ENCODE measurements around the gene TDRD12.

TDRD12 gene

DNA sequence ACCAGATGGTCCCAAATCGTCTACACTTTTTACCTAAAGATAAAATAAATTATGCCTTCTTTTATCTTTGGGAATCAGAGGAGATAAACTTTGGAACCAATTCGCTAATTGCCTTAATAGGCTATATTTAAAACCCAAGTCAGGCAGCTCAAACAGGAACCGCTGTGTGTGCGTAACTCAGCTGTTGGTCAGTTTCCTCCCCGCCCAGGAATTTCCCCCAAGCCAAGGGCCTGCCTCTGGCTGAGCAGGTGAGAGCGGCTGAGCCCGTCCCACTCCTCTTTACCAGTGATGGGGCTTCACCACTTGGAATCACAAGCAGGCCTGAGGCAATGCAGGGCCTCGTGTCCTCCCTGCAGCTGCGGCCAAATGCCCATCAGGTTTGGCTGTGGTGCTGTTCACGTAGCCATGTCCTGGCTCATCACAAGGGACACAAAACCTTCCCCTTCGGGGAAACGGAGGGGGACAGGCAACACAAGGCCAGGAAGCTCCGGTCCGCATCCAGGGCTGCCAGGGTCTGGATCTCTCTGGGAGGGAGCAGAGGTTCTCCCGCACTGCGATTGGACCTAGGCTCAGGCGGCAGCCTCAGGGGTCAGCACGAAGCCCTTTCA, 150.5 kb downstream of the TDRD12 start:
- no peak for DNase-seq (ENCODE audit: low read depth)
- H3K4me3 ChIP-seq (ENCODE audit: low read depth, low read length) = no peak overlapping the region
- TF ChIP-seq, protein P1, sequence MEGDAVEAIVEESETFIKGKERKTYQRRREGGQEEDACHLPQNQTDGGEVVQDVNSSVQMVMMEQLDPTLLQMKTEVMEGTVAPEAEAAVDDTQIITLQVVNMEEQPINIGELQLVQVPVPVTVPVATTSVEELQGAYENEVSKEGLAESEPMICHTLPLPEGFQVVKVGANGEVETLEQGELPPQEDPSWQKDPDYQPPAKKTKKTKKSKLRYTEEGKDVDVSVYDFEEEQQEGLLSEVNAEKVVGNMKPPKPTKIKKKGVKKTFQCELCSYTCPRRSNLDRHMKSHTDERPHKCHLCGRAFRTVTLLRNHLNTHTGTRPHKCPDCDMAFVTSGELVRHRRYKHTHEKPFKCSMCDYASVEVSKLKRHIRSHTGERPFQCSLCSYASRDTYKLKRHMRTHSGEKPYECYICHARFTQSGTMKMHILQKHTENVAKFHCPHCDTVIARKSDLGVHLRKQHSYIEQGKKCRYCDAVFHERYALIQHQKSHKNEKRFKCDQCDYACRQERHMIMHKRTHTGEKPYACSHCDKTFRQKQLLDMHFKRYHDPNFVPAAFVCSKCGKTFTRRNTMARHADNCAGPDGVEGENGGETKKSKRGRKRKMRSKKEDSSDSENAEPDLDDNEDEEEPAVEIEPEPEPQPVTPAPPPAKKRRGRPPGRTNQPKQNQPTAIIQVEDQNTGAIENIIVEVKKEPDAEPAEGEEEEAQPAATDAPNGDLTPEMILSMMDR (IDR thresholded peaks at IDR 0.05; ENCODE audit: control insufficient read depth, extremely low read depth, insufficient read depth) = no peak

DNA sequence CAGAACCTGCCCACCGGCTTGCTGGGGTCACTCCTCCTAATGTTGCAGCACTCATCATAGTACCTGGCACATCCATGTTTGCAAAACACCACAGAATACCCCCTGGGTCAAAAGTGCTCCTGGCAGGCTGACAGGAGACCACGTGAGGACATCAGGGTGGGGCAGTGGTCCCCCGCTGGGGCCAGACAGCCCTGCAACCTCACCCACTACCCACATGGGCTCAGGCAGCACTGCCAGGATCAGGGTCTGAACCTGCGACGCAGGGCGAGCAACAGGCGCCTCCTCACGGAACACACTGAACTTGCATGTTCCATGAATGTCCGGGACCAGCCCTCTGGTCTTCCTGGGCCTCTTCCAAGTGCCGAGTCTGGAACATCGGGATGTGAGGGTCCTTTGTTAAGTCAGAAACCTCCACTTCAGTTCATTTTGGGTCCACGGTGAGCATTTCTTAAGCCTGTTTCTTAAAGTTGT, 151.4 kb downstream of the TDRD12 start:
- TF ChIP-seq, protein P1 (IDR thresholded peaks at IDR 0.05; ENCODE audit: control insufficient read depth, extremely low read depth, insufficient read depth) = no peak
- no peak for DNase-seq (ENCODE audit: low read depth)
- H3K4me3 ChIP-seq (ENCODE audit: low read depth, low read length) = no peak overlapping the region

DNA sequence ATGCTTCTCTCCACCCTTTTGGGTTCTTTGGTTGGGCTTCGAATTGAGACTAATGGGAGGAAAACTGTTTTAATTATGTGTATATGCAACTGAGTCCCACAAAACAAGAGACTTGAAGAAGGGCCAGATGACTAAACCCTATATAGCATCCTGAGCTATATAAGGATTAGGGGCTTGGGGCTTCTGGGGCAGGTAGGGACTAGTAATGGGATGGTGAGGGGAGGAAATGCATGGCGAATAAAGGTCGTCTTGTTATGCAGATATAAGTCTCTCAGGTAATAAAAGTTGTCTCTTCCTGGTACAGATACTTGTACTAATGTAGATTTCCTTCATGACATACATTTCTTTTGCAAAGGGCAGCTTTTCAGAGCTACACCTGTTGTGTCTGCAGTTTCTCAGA, 152.8 kb downstream of the TDRD12 start:
- TF ChIP-seq, protein P1 (IDR thresholded peaks at IDR 0.05; ENCODE audit: control insufficient read depth, extremely low read depth, insufficient read depth) = no peak
- no peak for DNase-seq (ENCODE audit: low read depth)
- no peak overlapping the region for H3K4me3 ChIP-seq (ENCODE audit: low read depth, low read length)

DNA sequence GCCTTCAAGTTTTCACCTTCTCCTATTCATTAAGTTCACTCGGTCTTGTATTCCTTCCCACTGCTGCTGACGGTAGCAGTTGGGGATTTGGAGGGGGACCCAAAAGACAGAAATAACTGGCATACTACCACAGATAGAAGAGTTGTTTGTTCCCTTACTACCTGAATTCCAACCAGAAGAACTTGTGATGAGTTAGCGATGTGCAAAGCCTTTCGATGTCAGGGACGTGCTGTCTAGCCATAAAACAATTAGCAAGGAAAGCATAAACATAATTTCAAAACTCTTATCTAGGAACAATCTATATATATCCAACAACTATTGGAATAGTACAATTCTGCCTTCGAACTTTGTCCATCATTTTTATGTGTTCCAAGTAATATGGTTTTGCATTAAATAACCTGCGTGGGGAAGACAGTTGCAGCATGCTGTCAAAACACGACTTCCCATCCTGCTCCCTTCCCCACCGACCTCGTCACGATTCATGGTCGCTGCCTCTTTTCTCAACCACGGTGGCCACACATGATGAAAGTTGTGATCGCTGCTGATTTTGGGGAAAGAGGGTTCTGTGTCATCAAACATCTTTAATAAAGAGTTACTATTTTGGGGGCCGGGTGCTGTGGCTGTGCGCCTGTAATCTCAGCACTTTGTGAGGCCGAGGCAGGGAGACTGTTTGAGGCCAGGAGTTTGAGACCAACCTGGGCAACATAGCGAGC, 153.8 kb downstream of the TDRD12 start:
- H3K4me3 ChIP-seq (ENCODE audit: low read depth, low read length) = no peak overlapping the region
- TF ChIP-seq, protein P1 (IDR thresholded peaks at IDR 0.05; ENCODE audit: control insufficient read depth, extremely low read depth, insufficient read depth) = no peak
- no peak for DNase-seq (ENCODE audit: low read depth)

DNA sequence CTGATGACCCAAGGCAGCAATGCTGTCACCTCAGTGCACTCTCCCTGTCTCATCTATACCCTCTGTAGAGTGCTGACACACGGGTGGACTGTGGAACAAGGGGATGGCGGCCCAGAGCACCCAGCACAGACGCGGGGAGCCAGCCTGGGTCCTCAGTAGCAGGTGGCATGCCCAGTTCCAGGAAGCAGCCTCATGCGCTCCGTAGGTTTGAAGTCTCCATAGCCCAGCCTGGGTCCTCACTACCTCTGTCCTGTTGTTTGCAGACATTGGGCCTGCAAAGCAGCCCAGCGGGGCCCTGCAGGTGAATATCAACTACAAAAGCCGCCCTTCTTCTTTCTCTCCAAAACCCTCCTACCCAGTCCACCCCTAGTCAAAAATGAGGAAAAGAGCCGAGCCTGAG, 155.0 kb downstream of the TDRD12 start:
- no peak for DNase-seq (ENCODE audit: low read depth)
- TF ChIP-seq, protein P1 (IDR thresholded peaks at IDR 0.05; ENCODE audit: control insufficient read depth, extremely low read depth, insufficient read depth) = no peak
- H3K4me3 ChIP-seq (ENCODE audit: low read depth, low read length) = no peak overlapping the region

DNA sequence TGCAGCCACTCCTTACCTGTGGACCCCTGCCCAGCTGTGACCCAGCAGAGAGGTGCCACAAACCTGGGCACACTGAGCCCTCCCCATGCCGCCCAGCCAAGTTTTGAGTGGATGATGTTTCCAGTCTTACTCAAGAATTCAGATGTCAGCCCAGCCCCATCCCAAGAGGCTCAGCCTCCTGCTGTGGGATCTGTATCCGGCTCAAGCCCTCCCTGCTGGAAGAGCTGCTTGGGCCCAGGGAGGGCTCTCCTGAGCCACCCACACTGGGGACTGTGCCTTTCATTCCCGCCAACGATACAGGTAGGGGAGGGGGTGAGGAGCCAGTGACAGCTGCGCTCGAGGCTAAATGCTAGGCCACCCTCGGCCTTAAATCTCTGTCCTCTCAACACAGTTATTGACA, 155.9 kb downstream of the TDRD12 start:
- DNase-seq (ENCODE audit: low read depth) = no peak
- TF ChIP-seq, protein P1 (IDR thresholded peaks at IDR 0.05; ENCODE audit: control insufficient read depth, extremely low read depth, insufficient read depth) = no peak

More for the DNA sequence above, 155.9 kb downstream of the TDRD12 start:
- no peak overlapping the region for H3K4me3 ChIP-seq (ENCODE audit: low read depth, low read length)

Measured in LNCaP clone FGC (cell line).